ENCODE measurements around the gene DBN1. TPM values are rescaled to one million over a fixed set of nuclear protein-coding genes. Genes with fewer than 3 reads are reported as not detected.

Gene DBN1
- total RNA-seq, 1 experiment from 2014 or later = 127 TPM

DNA sequence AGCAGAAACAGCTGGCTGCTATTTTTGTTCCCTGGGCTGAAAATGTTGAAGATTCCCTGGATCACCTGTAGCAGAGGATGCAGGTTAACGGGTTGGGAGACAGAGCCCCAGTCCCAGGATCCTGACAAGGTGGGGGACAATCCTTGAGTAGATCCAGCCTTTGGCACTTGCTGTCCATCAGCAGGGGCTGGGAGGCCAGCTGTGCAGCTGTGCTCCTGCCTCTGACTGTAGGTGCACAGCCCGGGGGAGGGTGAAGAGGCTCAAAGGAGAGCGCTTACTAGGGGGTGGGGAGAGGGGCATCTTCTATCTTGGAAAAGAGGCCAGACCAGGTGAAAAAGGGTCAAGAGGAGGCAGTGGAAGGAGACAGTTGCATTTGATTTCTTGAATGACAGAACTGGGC lies 46.8 kb upstream of the DBN1 start:
- ChIA-PET POLR2A (ENCODE audit: unreplicated experiment) (no interaction called here), CTCF (no interaction called here)
- Histone ChIP-seq H3K79me2 (ENCODE audit: low read length) (peaks cover 30% of the 10 kb centered on the region), H3F3A (ENCODE audit: low read length, unreplicated experiment) (no peaks in the 10 kb centered on the region), H3K9me3 (ENCODE audit: low read length) (no peaks in the 10 kb centered on the region), H3K9me2 (replicated peaks; ENCODE audit: low read length) (no peaks in the 10 kb centered on the region), H2AFZ (ENCODE audit: low read length) (no peak overlapping the region), H3K4me1 (ENCODE audit: insufficient read depth, low read length) (peaks cover 18% of the 10 kb centered on the region), H3K4me3 (ENCODE audit: low read length) (no peak overlapping the region), H3K27ac (ENCODE audit: low read length) (no peak overlapping the region), H4K20me1 (ENCODE audit: low read length) (no peaks in the 10 kb centered on the region), H3K27me3 (ENCODE audit: low read length) (no peaks in the 10 kb centered on the region), H3K4me2 (ENCODE audit: low read length) (no peak overlapping the region), H3K36me3 (ENCODE audit: low read depth, low read length) (peaks cover 21% of the 10 kb centered on the region), H3K9ac (ENCODE audit: low read length) (no peak overlapping the region)
- ATAC-seq = no peak
- TF ChIP-seq EZH2phosphoT487 (IDR thresholded peaks at IDR 0.05; ENCODE audit: borderline replicate concordance, low read length) (no peak), EZH2 (IDR thresholded peaks at IDR 0.05; ENCODE audit: low read length, unreplicated experiment) (no peak)
- TF ChIP-seq, protein P1, sequence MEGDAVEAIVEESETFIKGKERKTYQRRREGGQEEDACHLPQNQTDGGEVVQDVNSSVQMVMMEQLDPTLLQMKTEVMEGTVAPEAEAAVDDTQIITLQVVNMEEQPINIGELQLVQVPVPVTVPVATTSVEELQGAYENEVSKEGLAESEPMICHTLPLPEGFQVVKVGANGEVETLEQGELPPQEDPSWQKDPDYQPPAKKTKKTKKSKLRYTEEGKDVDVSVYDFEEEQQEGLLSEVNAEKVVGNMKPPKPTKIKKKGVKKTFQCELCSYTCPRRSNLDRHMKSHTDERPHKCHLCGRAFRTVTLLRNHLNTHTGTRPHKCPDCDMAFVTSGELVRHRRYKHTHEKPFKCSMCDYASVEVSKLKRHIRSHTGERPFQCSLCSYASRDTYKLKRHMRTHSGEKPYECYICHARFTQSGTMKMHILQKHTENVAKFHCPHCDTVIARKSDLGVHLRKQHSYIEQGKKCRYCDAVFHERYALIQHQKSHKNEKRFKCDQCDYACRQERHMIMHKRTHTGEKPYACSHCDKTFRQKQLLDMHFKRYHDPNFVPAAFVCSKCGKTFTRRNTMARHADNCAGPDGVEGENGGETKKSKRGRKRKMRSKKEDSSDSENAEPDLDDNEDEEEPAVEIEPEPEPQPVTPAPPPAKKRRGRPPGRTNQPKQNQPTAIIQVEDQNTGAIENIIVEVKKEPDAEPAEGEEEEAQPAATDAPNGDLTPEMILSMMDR (conservative IDR thresholded peaks at IDR 0.05; ENCODE audit: low read depth, low read length) = no peak
- no peak for DNase-seq
- intact Hi-C loops (cut with micrococcal nuclease) = no loop called here
- no TSS peak for BruUV-seq (replicated peaks)

- no peak for ATAC-seq
- ChIA-PET CTCF (no interaction called here), POLR2A (ENCODE audit: unreplicated experiment) (no interaction called here)
- Histone ChIP-seq H3K27ac (ENCODE audit: low read length) (no peak overlapping the region), H3K9ac (ENCODE audit: low read length) (no peak overlapping the region), H3K4me2 (ENCODE audit: low read length) (peak overlapping the region; percentile 72; the same call in 1 of the 2 replicates), H3K9me2 (replicated peaks; ENCODE audit: low read length) (no peaks in the 10 kb centered on the region), H2AFZ (ENCODE audit: low read length) (no peak overlapping the region), H3K4me1 (ENCODE audit: insufficient read depth, low read length) (peaks cover 22% of the 10 kb centered on the region), H3K27me3 (ENCODE audit: low read length) (no peaks in the 10 kb centered on the region), H4K20me1 (ENCODE audit: low read length) (no peaks in the 10 kb centered on the region), H3F3A (ENCODE audit: low read length, unreplicated experiment) (no peaks in the 10 kb centered on the region), H3K9me3 (ENCODE audit: low read length) (no peaks in the 10 kb centered on the region), H3K36me3 (ENCODE audit: low read depth, low read length) (peaks cover 27% of the 10 kb centered on the region), H3K79me2 (ENCODE audit: low read length) (peaks cover 36% of the 10 kb centered on the region), H3K4me3 (ENCODE audit: low read length) (peak overlapping the region; percentile 55; the same call in 1 of the 2 replicates)
- TF ChIP-seq, protein P1 (conservative IDR thresholded peaks at IDR 0.05; ENCODE audit: low read depth, low read length) = no peak
- TF ChIP-seq EZH2phosphoT487 (IDR thresholded peaks at IDR 0.05; ENCODE audit: borderline replicate concordance, low read length) (no peak), EZH2 (IDR thresholded peaks at IDR 0.05; ENCODE audit: low read length, unreplicated experiment) (no peak)
- intact Hi-C loops (cut with micrococcal nuclease) = loop anchor here (5.0 kb wide), 1 partner anchor 33 kb away; the partner anchor contains the start of gene FAM193B
- no peak for DNase-seq
- BruUV-seq (replicated peaks) = no TSS peak
Observed at GRCh38 chr5:177519463-177520235, 46.2 kb upstream of the DBN1 start.

All from PC-3 (cell line).